ENCODE measurements around the gene TPPP2. TPM values are rescaled to one million over a fixed set of nuclear protein-coding genes. Genes with fewer than 3 reads are reported as not detected.
"Not testable (repeated sequence)": the region's sequence is repeated elsewhere in the genome, so short reads cannot be mapped to it uniquely, and the experiment has no call there.

TPPP2 gene
- total and polyA plus RNA-seq, 10 of the 15 experiments (the other 5 are each of a cell fraction or from before 2014, with no cell fraction given): not detected

- POLR2A ChIA-PET: interaction anchor here (0.8 kb wide), 1 partner anchor 27 kb away, joined by 3 read pairs; no protein-coding TSS in a partner anchor
- H3K4me1 ChIP-seq (ENCODE audit: control insufficient read depth, insufficient read depth, low read length); H3K4me2 ChIP-seq (ENCODE audit: control insufficient read depth, insufficient read depth); H3K36me3 ChIP-seq (ENCODE audit: control insufficient read depth in 2 of 2, insufficient read depth in 2 of 2, low read length in 1 of 2); BruUV-seq (replicated peaks); H3K4me3 ChIP-seq; H2AFZ ChIP-seq (ENCODE audit: control insufficient read depth, low read depth, low read length); H3K9me3 ChIP-seq (replicated peaks; ENCODE audit: control insufficient read depth, insufficient read depth, low read length); DNase-seq (ENCODE audit: low read depth, low spot score); H3K27ac ChIP-seq (ENCODE audit: control insufficient read depth, insufficient read depth); H3K9ac ChIP-seq (ENCODE audit: control insufficient read depth, insufficient read depth, low read length); FAIRE-seq; H4K20me1 ChIP-seq (ENCODE audit: control insufficient read depth, insufficient read depth); ATAC-seq; in situ Hi-C loops (cut with MboI); H3K79me2 ChIP-seq (ENCODE audit: control insufficient read depth, insufficient read depth, low read length): not testable (repeated sequence)
- 26% methylated on average over 3 of the region's 3 CpGs for WGBS (ENCODE audit: insufficient coverage, insufficient replicate concordance, low lambda C conversion rate, missing lambda C conversion rate)
- intact Hi-C loops (cut with micrococcal nuclease; ENCODE audit: unreplicated experiment): loop anchor here (1.0 kb wide), 1 partner anchor 27 kb away; no protein-coding TSS in a partner anchor
- RAD21 ChIA-PET (ENCODE audit: unreplicated experiment): interaction anchor here (0.6 to 3.5 kb wide), 5 partner anchors 26 to 51 kb away, joined by 3 to 24 read pairs (median 4); no protein-coding TSS in a partner anchor
- H3K27me3 ChIP-seq (replicated peaks in 1 of 2; ENCODE audit: control insufficient read depth in 2 of 2, insufficient read depth in 2 of 2, low read length in 1 of 2): peaks cover 0 to 11% of the 10 kb centered on the region in 2 experiments; a peak in 3 of 4 replicates
- SMC1A ChIA-PET (ENCODE audit: uncharacterized antibody, unreplicated experiment): interaction anchor here (1.8 to 3.8 kb wide), 2 partner anchors 26 to 53 kb away, joined by 4 to 36 read pairs; no protein-coding TSS in a partner anchor
- CTCF ChIA-PET: interaction anchor here (0.8 to 4.3 kb wide), 10 partner anchors 10 to 70 kb away, joined by 3 to 57 read pairs (median 4); no protein-coding TSS in a partner anchor
Measured at GRCh38 chr14:21040941-21041340, 10.9 kb downstream of the TPPP2 start.

DNA sequence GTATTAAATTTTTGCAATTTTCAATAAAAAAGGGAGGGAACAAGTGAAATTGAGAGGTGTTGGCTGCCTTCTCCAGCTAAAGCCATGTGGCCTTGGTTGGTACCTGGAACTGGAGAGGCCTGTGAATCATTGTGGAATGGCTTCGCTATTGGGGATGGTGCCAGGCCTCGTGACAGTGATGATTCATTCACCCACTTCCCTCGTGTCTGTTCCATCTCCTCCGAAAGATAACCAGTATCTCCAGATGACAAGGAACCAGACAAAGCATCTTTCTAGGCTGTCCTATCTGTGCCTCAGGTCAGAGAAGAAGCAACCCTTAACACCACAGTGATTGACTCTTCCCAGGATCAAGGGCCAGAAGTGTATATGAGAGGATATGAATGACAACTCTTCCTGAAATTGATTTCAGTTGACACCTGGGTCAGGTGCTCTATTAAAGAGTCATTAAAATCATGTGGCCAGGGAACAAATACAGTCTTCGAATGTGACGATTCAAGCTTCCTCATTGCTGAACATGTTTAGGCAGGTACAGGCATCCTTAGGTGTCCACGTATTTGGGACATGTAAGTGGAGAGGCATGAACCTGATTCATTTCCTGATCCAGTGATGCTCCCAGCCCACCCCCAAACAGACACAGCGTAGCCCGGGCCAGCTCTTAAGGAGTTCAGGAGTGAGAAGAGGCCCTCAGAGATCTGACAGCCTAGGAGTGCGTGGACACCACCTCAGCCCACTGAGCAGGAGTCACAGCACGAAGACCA lies 11.8 kb downstream of the TPPP2 start, which contains the start of gene RNASE7:
Gene RNASE7, plus strand, starts transcription at position 687 of the 758 bp plus-strand sequence. CDS start 631 bp downstream, outside the sequence.
- H3K27ac ChIP-seq (ENCODE audit: control insufficient read depth, insufficient read depth): no peak within 1 kb of the TSS
- H3K4me1 ChIP-seq (ENCODE audit: control insufficient read depth, insufficient read depth, low read length): no peaks in the 10 kb centered on the region
- no peak within 1 kb of the TSS for H3K4me2 ChIP-seq (ENCODE audit: control insufficient read depth, insufficient read depth)
- WGBS (ENCODE audit: insufficient coverage, insufficient replicate concordance, low lambda C conversion rate, missing lambda C conversion rate): 31% methylated on average over 11 of the region's 11 CpGs
- FAIRE-seq (no peak), DNase-seq (ENCODE audit: low read depth, low spot score) (no peak), ATAC-seq (no peak)
- no peak within 1 kb of the TSS for H3K4me3 ChIP-seq
- ChIA-PET CTCF (interaction anchor here (1.0 to 4.3 kb wide), 2 partner anchors 22 to 27 kb away, joined by 3 to 57 read pairs; no protein-coding TSS in a partner anchor), RAD21 (ENCODE audit: unreplicated experiment) (interaction anchor here (2.1 to 3.5 kb wide), 2 partner anchors 26 to 27 kb away, joined by 5 to 24 read pairs; no protein-coding TSS in a partner anchor), POLR2A (no interaction called here), SMC1A (ENCODE audit: uncharacterized antibody, unreplicated experiment) (interaction anchor here (3.8 kb wide), 1 partner anchor 27 kb away, joined by 36 read pairs; no protein-coding TSS in a partner anchor)
- in situ Hi-C loops (cut with MboI): no loop called here
- BruUV-seq (replicated peaks): no TSS peak
- no peaks in the 10 kb centered on the region for H3K9me3 ChIP-seq (replicated peaks; ENCODE audit: control insufficient read depth, insufficient read depth, low read length)
- peaks cover 0 to 11% of the 10 kb centered on the region in 2 experiments; a peak in 2 of 4 replicates for H3K27me3 ChIP-seq (replicated peaks in 1 of 2; ENCODE audit: control insufficient read depth in 2 of 2, insufficient read depth in 2 of 2, low read length in 1 of 2)
- intact Hi-C loops (cut with micrococcal nuclease; ENCODE audit: unreplicated experiment): no loop called here
- H2AFZ ChIP-seq (ENCODE audit: control insufficient read depth, low read depth, low read length): no peak within 1 kb of the TSS
- H3K9ac ChIP-seq (ENCODE audit: control insufficient read depth, insufficient read depth, low read length): no peak within 1 kb of the TSS
- no peaks in the 10 kb centered on the region for H4K20me1 ChIP-seq (ENCODE audit: control insufficient read depth, insufficient read depth)
- H3K79me2 ChIP-seq (ENCODE audit: control insufficient read depth, insufficient read depth, low read length): no peaks in the 10 kb centered on the region
- no peaks in the 10 kb centered on the region for H3K36me3 ChIP-seq (ENCODE audit: control insufficient read depth in 2 of 2, insufficient read depth in 2 of 2, low read length in 1 of 2)
- TF ChIP-seq, protein P1, sequence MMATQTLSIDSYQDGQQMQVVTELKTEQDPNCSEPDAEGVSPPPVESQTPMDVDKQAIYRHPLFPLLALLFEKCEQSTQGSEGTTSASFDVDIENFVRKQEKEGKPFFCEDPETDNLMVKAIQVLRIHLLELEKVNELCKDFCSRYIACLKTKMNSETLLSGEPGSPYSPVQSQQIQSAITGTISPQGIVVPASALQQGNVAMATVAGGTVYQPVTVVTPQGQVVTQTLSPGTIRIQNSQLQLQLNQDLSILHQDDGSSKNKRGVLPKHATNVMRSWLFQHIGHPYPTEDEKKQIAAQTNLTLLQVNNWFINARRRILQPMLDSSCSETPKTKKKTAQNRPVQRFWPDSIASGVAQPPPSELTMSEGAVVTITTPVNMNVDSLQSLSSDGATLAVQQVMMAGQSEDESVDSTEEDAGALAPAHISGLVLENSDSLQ (IDR thresholded peaks at IDR 0.05): no peak
- no peak for TF ChIP-seq BMI1 (IDR thresholded peaks at IDR 0.05; ENCODE audit: borderline replicate concordance)
- TF ChIP-seq BCL11A (IDR thresholded peaks at IDR 0.05; ENCODE audit: low read depth, low read length): no peak
- TF ChIP-seq, protein P2, sequence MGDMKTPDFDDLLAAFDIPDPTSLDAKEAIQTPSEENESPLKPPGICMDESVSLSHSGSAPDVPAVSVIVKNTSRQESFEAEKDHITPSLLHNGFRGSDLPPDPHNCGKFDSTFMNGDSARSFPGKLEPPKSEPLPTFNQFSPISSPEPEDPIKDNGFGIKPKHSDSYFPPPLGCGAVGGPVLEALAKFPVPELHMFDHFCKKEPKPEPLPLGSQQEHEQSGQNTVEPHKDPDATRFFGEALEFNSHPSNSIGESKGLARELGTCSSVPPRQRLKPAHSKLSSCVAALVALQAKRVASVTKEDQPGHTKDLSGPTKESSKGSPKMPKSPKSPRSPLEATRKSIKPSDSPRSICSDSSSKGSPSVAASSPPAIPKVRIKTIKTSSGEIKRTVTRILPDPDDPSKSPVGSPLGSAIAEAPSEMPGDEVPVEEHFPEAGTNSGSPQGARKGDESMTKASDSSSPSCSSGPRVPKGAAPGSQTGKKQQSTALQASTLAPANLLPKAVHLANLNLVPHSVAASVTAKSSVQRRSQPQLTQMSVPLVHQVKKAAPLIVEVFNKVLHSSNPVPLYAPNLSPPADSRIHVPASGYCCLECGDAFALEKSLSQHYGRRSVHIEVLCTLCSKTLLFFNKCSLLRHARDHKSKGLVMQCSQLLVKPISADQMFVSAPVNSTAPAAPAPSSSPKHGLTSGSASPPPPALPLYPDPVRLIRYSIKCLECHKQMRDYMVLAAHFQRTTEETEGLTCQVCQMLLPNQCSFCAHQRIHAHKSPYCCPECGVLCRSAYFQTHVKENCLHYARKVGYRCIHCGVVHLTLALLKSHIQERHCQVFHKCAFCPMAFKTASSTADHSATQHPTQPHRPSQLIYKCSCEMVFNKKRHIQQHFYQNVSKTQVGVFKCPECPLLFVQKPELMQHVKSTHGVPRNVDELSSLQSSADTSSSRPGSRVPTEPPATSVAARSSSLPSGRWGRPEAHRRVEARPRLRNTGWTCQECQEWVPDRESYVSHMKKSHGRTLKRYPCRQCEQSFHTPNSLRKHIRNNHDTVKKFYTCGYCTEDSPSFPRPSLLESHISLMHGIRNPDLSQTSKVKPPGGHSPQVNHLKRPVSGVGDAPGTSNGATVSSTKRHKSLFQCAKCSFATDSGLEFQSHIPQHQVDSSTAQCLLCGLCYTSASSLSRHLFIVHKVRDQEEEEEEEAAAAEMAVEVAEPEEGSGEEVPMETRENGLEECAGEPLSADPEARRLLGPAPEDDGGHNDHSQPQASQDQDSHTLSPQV (IDR thresholded peaks at IDR 0.05): no peak
- no peak for TF ChIP-seq YY1 (IDR thresholded peaks at IDR 0.05; ENCODE audit: low read depth, low read length)
- TF ChIP-seq BCLAF1 (IDR thresholded peaks at IDR 0.05): no peak

All from GM12878 (cell line).